CD4-positive, alpha-beta T cell treated with Interleukin-17A for 4 hours (primary cell): ENCODE data around the gene SCMH1.
A peak's percentile ranks its signal among the peaks of the same experiment; 100 is the strongest.

Experiments used
- DNase-seq: peaks from one replicate; pipeline ENCODE4 v3.0.0-alpha.2; 2020; ENCODE audit warnings: mixed read lengths

SCMH1 gene

GRCh38 chr1:40987439-40988276 lies 254.4 kb downstream of the SCMH1 start:
- DNase-seq, result no peak

GRCh38 chr1:40986956-40987355 lies 255.2 kb downstream of the SCMH1 start:
- DNase-seq, result no peak

GRCh38 chr1:40986328-40986783 lies 255.8 kb downstream of the SCMH1 start:
- DNase-seq, result no peak

- DNase-seq, result no peak
Measured at GRCh38 chr1:40985875-40986274, 256.2 kb downstream of the SCMH1 start.

GRCh38 chr1:40985161-40985560 lies 256.9 kb downstream of the SCMH1 start:
- no peak for DNase-seq

- no peak for DNase-seq
Measured at GRCh38 chr1:40984531-40984930, 257.6 kb downstream of the SCMH1 start.

GRCh38 chr1:40984066-40984465 lies 258.0 kb downstream of the SCMH1 start:
- no peak for DNase-seq

- DNase-seq, result no peak
Measured at GRCh38 chr1:40983286-40983685, 258.8 kb downstream of the SCMH1 start.

GRCh38 chr1:40982721-40983120 lies 259.4 kb downstream of the SCMH1 start:
- no peak for DNase-seq

GRCh38 chr1:40981691-40982448 lies 260.2 kb downstream of the SCMH1 start:
- no peak for DNase-seq

- peak; percentile 55 for DNase-seq
Measured at GRCh38 chr1:40980453-40981121, 261.5 kb downstream of the SCMH1 start.

GRCh38 chr1:40980068-40980452 lies 262.0 kb downstream of the SCMH1 start:
- DNase-seq, result no peak

- peak; percentile 98 for DNase-seq
Measured at GRCh38 chr1:40979241-40980067, 262.7 kb downstream of the SCMH1 start, which contains the start of gene CTPS1. CTPS1 (plus strand) TSS chr1:40979696; CDS start chr1:40983291, 3,595 bp downstream.

- no peak for DNase-seq
Measured at GRCh38 chr1:40978886-40979240, 263.2 kb downstream of the SCMH1 start.

- no peak for DNase-seq
Measured at GRCh38 chr1:40977716-40978115, 264.4 kb downstream of the SCMH1 start.
